ENCODE measurements around the gene MTRFR. TPM values are rescaled to one million over a fixed set of nuclear protein-coding genes. Genes with fewer than 3 reads are reported as not detected.
A peak's percentile ranks its signal among the peaks of the same experiment; 100 is the strongest.
"Not testable (repeated sequence)": the region's sequence is repeated elsewhere in the genome, so short reads cannot be mapped to it uniquely, and the experiment has no call there.

Gene MTRFR
- total RNA-seq (49.1 TPM), polyA plus RNA-seq (46.0 TPM)
- long read RNA-seq, donor 1, partial matches to known transcripts: 0 of 5 reads
- long read RNA-seq, donor 1, other reads (novel, unspliced or antisense): 0 of 5 reads
- long read RNA-seq, donor 2: 0 reads
- long read RNA-seq, donor 3, transcript C12orf65-202 (3 exons, 1,901 nt): minor isoform, 5 of 346 reads
- long read RNA-seq, donor 3, transcript C12orf65-201 (3 exons, 2,073 nt): major isoform, 50 of 346 reads
- long read RNA-seq, donor 3, transcript C12orf65-204 (2 exons, 1,326 nt): minor isoform, 6 of 346 reads
- long read RNA-seq, donor 3, partial matches to known transcripts: 264 of 346 reads
- long read RNA-seq, donor 3, other reads (novel, unspliced or antisense): 21 of 346 reads
- long read RNA-seq, donor 4, transcript C12orf65-201 (3 exons, 2,073 nt): major isoform, 21 of 27 reads
- long read RNA-seq, donor 4, transcript C12orf65-204 (2 exons, 1,326 nt): minor isoform, 6 of 27 reads
- long read RNA-seq, donor 4, partial matches to known transcripts: 0 of 27 reads
- long read RNA-seq, donor 4, other reads (novel, unspliced or antisense): 0 of 27 reads
- long read RNA-seq, donor 5, transcript C12orf65-201 (3 exons, 2,073 nt): major isoform, 51 of 70 reads
- long read RNA-seq, donor 5, transcript C12orf65-204 (2 exons, 1,326 nt): minor isoform, 15 of 70 reads
- long read RNA-seq, donor 5, partial matches to known transcripts: 0 of 70 reads
- long read RNA-seq, donor 5, other reads (novel, unspliced or antisense): 0 of 70 reads
- long read RNA-seq, donor 6, transcript C12orf65-201 (3 exons, 2,073 nt): major isoform, 34 of 48 reads
- long read RNA-seq, donor 6, partial matches to known transcripts: 6 of 48 reads
- long read RNA-seq, donor 6, other reads (novel, unspliced or antisense): 0 of 48 reads
- long read RNA-seq, donor 7, transcript C12orf65-204 (2 exons, 1,326 nt): minor isoform, 14 of 320 reads
- long read RNA-seq, donor 7, transcript C12orf65-201 (3 exons, 2,073 nt): major isoform, 81 of 320 reads
- long read RNA-seq, donor 7, partial matches to known transcripts: 209 of 320 reads
- long read RNA-seq, donor 7, other reads (novel, unspliced or antisense): 11 of 320 reads
- long read RNA-seq, donor 8, transcript C12orf65-201 (3 exons, 2,073 nt): major isoform, 18 of 21 reads
- long read RNA-seq, donor 8, partial matches to known transcripts: 0 of 21 reads
- long read RNA-seq, donor 8, other reads (novel, unspliced or antisense): 0 of 21 reads
- long read RNA-seq, donor 9, transcript C12orf65-204 (2 exons, 1,326 nt): minor isoform, 9 of 49 reads
- long read RNA-seq, donor 9, transcript C12orf65-201 (3 exons, 2,073 nt): major isoform, 31 of 49 reads
- long read RNA-seq, donor 9, partial matches to known transcripts: 5 of 49 reads
- long read RNA-seq, donor 9, other reads (novel, unspliced or antisense): 0 of 49 reads
- long read RNA-seq, donor 10, transcript C12orf65-201 (3 exons, 2,073 nt): major isoform, 27 of 39 reads
- long read RNA-seq, donor 10, transcript C12orf65-204 (2 exons, 1,326 nt): minor isoform, 7 of 39 reads
- long read RNA-seq, donor 10, partial matches to known transcripts: 0 of 39 reads
- long read RNA-seq, donor 10, other reads (novel, unspliced or antisense): 0 of 39 reads

GRCh38 chr12:123232807-123233504 is at the start of gene MTRFR, which contains the start of gene MPHOSPH9:
MTRFR (plus strand) TSS chr12:123233436; CDS start chr12:123253675, 20,239 bp downstream.
MPHOSPH9 (minus strand) TSS chr12:123233141; CDS start chr12:123230364, 2,777 bp downstream.
- Histone ChIP-seq H3K9me3 (ENCODE audit: control insufficient read depth in 2 of 2, insufficient read depth in 1 of 2, low read length in 1 of 2) (peaks cover 0 to 3% of the 10 kb centered on the region in 2 donors), H3K4me1 (ENCODE audit: control insufficient read depth in 2 of 2, insufficient read depth in 2 of 2, low read length in 2 of 2) (peaks cover 24 to 60% of the 10 kb centered on the region in 2 donors), H3K36me3 (ENCODE audit: control insufficient read depth in 2 of 2, insufficient read depth in 2 of 2, low read length in 1 of 2) (peaks cover 11 to 29% of the 10 kb centered on the region in 2 donors), H3K27me3 (ENCODE audit: control insufficient read depth in 2 of 2, insufficient read depth in 1 of 2, low read length in 1 of 2) (no peaks in the 10 kb centered on the region), H3K27ac (ENCODE audit: low read depth in 1 of 2, low read length in 1 of 2) (peak within 1 kb of the TSS; percentile 99), H3K4me3 (ENCODE audit: low read length in 2 of 2) (peak within 1 kb of the TSS; percentile 65 to 96)
- peak; percentile 98 to 100 (median 99) for DNase-seq (ENCODE audit: low read depth in 6 of 9, low spot score in 9 of 9)
- WGBS: under 1% methylated on average over 66 of the region's 66 CpGs

- no peaks in the 10 kb centered on the region for H3K9me3 ChIP-seq (ENCODE audit: control insufficient read depth in 2 of 2, insufficient read depth in 1 of 2, low read length in 1 of 2)
- no peak overlapping the region for H3K27ac ChIP-seq (ENCODE audit: low read depth in 1 of 2, low read length in 1 of 2)
- DNase-seq (ENCODE audit: low read depth in 6 of 9, low spot score in 9 of 9): no peak
- H3K4me3 ChIP-seq (ENCODE audit: low read length in 2 of 2): no peak overlapping the region
- H3K27me3 ChIP-seq (ENCODE audit: control insufficient read depth in 2 of 2, insufficient read depth in 1 of 2, low read length in 1 of 2): no peaks in the 10 kb centered on the region
- WGBS: over 99% methylated on average over 6 of the region's 6 CpGs
- no peaks in the 10 kb centered on the region for H3K4me1 ChIP-seq (ENCODE audit: control insufficient read depth in 2 of 2, insufficient read depth in 2 of 2, low read length in 2 of 2)
- H3K36me3 ChIP-seq (ENCODE audit: control insufficient read depth in 2 of 2, insufficient read depth in 2 of 2, low read length in 1 of 2): peaks cover 52 to 91% of the 10 kb centered on the region in 2 donors
These were observed 45.6 kb upstream of the MTRFR start for GRCh38 chr12:123187637-123188036.

- H3K36me3 ChIP-seq (ENCODE audit: control insufficient read depth in 2 of 2, insufficient read depth in 2 of 2, low read length in 1 of 2): peaks cover 36 to 93% of the 10 kb centered on the region in 2 donors
These were observed 33.3 kb upstream of the MTRFR start for GRCh38 chr12:123199936-123200335.

GRCh38 chr12:123200414-123200813 is 32.8 kb upstream of the MTRFR start:
- 82% methylated on average over 7 of the region's 7 CpGs for WGBS
- Histone ChIP-seq H3K4me3 (ENCODE audit: low read length in 2 of 2) (no peak overlapping the region), H3K27ac (ENCODE audit: low read depth in 1 of 2, low read length in 1 of 2) (peak overlapping the region; percentile 25 to 33), H3K27me3 (ENCODE audit: control insufficient read depth in 2 of 2, insufficient read depth in 1 of 2, low read length in 1 of 2) (no peaks in the 10 kb centered on the region), H3K36me3 (ENCODE audit: control insufficient read depth in 2 of 2, insufficient read depth in 2 of 2, low read length in 1 of 2) (peaks cover 35 to 93% of the 10 kb centered on the region in 2 donors), H3K9me3 (ENCODE audit: control insufficient read depth in 2 of 2, insufficient read depth in 1 of 2, low read length in 1 of 2) (no peaks in the 10 kb centered on the region), H3K4me1 (ENCODE audit: control insufficient read depth in 2 of 2, insufficient read depth in 2 of 2, low read length in 2 of 2) (no peaks in the 10 kb centered on the region)
- DNase-seq (ENCODE audit: low read depth in 6 of 9, low spot score in 9 of 9): peak in 1 of 9 donors; percentile 22

More at GRCh38 chr12:123199936-123200335, 33.3 kb upstream of the MTRFR start:
- Histone ChIP-seq H3K9me3 (ENCODE audit: control insufficient read depth in 2 of 2, insufficient read depth in 1 of 2, low read length in 1 of 2) (no peaks in the 10 kb centered on the region), H3K4me3 (ENCODE audit: low read length in 2 of 2) (no peak overlapping the region), H3K4me1 (ENCODE audit: control insufficient read depth in 2 of 2, insufficient read depth in 2 of 2, low read length in 2 of 2) (no peaks in the 10 kb centered on the region), H3K27me3 (ENCODE audit: control insufficient read depth in 2 of 2, insufficient read depth in 1 of 2, low read length in 1 of 2) (no peaks in the 10 kb centered on the region), H3K27ac (ENCODE audit: low read depth in 1 of 2, low read length in 1 of 2) (no peak overlapping the region)
- WGBS: 93% methylated on average over 3 of the region's 3 CpGs
- DNase-seq (ENCODE audit: low read depth in 6 of 9, low spot score in 9 of 9): no peak

GRCh38 chr12:123206794-123207193 is 26.4 kb upstream of the MTRFR start:
- not testable (repeated sequence) for H3K27ac ChIP-seq (ENCODE audit: low read depth in 1 of 2, low read length in 1 of 2); H3K27me3 ChIP-seq (ENCODE audit: control insufficient read depth in 2 of 2, insufficient read depth in 1 of 2, low read length in 1 of 2); DNase-seq (ENCODE audit: low read depth in 6 of 9, low spot score in 9 of 9); H3K4me3 ChIP-seq (ENCODE audit: low read length in 2 of 2); H3K9me3 ChIP-seq (ENCODE audit: control insufficient read depth in 2 of 2, insufficient read depth in 1 of 2, low read length in 1 of 2); H3K4me1 ChIP-seq (ENCODE audit: control insufficient read depth in 2 of 2, insufficient read depth in 2 of 2, low read length in 2 of 2)
- peaks cover 61 to 95% of the 10 kb centered on the region in 2 donors for H3K36me3 ChIP-seq (ENCODE audit: control insufficient read depth in 2 of 2, insufficient read depth in 2 of 2, low read length in 1 of 2)
- 98% methylated on average over 3 of the region's 3 CpGs for WGBS

GRCh38 chr12:123207815-123208214 is 25.4 kb upstream of the MTRFR start:
- peaks cover 66 to 94% of the 10 kb centered on the region in 2 donors for H3K36me3 ChIP-seq (ENCODE audit: control insufficient read depth in 2 of 2, insufficient read depth in 2 of 2, low read length in 1 of 2)
- DNase-seq (ENCODE audit: low read depth in 6 of 9, low spot score in 9 of 9); H3K4me3 ChIP-seq (ENCODE audit: low read length in 2 of 2); H3K27ac ChIP-seq (ENCODE audit: low read depth in 1 of 2, low read length in 1 of 2); H3K27me3 ChIP-seq (ENCODE audit: control insufficient read depth in 2 of 2, insufficient read depth in 1 of 2, low read length in 1 of 2); H3K9me3 ChIP-seq (ENCODE audit: control insufficient read depth in 2 of 2, insufficient read depth in 1 of 2, low read length in 1 of 2); H3K4me1 ChIP-seq (ENCODE audit: control insufficient read depth in 2 of 2, insufficient read depth in 2 of 2, low read length in 2 of 2): not testable (repeated sequence)
- 98% methylated on average over 7 of the region's 7 CpGs for WGBS

GRCh38 chr12:123223241-123223668 is 10.0 kb upstream of the MTRFR start:
- 24% methylated on average over 11 of the region's 11 CpGs for WGBS
- no peaks in the 10 kb centered on the region for H3K9me3 ChIP-seq (ENCODE audit: control insufficient read depth in 2 of 2, insufficient read depth in 1 of 2, low read length in 1 of 2)
- H3K4me3 ChIP-seq (ENCODE audit: low read length in 2 of 2): no peak overlapping the region
- H3K27ac ChIP-seq (ENCODE audit: low read depth in 1 of 2, low read length in 1 of 2): peak overlapping the region; percentile 86
- peaks cover 36 to 77% of the 10 kb centered on the region in 2 donors for H3K36me3 ChIP-seq (ENCODE audit: control insufficient read depth in 2 of 2, insufficient read depth in 2 of 2, low read length in 1 of 2)
- H3K27me3 ChIP-seq (ENCODE audit: control insufficient read depth in 2 of 2, insufficient read depth in 1 of 2, low read length in 1 of 2): no peaks in the 10 kb centered on the region
- DNase-seq (ENCODE audit: low read depth in 6 of 9, low spot score in 9 of 9): peak in 2 of 9 donors; percentile 63 to 84
- peaks cover 2 to 31% of the 10 kb centered on the region in 2 donors for H3K4me1 ChIP-seq (ENCODE audit: control insufficient read depth in 2 of 2, insufficient read depth in 2 of 2, low read length in 2 of 2)

Data from thymus (tissue), 14 donors.